ENCODE measurements around the gene CCNDBP1. TPM values are rescaled to one million over a fixed set of nuclear protein-coding genes. Genes with fewer than 3 reads are reported as not detected.
A peak's percentile ranks its signal among the peaks of the same experiment; 100 is the strongest.

Gene CCNDBP1
- total RNA-seq, 1 donor from 2014 or later, result 71.0 TPM

- Histone ChIP-seq H3K9me3 (no peaks in the 10 kb centered on the region), H3K27ac (no peak overlapping the region), H3K4me1 (no peaks in the 10 kb centered on the region), H3K4me3 (no peak overlapping the region), H3K36me3 (no peaks in the 10 kb centered on the region), H3K27me3 (ENCODE audit: low read depth) (no peaks in the 10 kb centered on the region)
- DNase-seq (no peak), ATAC-seq (no peak)
- TF ChIP-seq CTCF (IDR thresholded peaks at IDR 0.05), result no peak
- intact Hi-C loops (cut with DNase I), result loop anchor here (10.0 kb wide), 1 partner anchor 58 kb away; no protein-coding TSS in a partner anchor
These were observed 41.5 kb downstream of the CCNDBP1 start for GRCh38 chr15:43226436-43227305.

- Histone ChIP-seq H3K27ac (no peak overlapping the region), H3K36me3 (no peaks in the 10 kb centered on the region), H3K4me1 (no peaks in the 10 kb centered on the region), H3K4me3 (no peak overlapping the region), H3K9me3 (no peaks in the 10 kb centered on the region), H3K27me3 (ENCODE audit: low read depth) (no peaks in the 10 kb centered on the region)
- DNase-seq (no peak), ATAC-seq (no peak)
- intact Hi-C loops (cut with DNase I), result loop anchor here (10.0 kb wide), 1 partner anchor 55 kb away; no protein-coding TSS in a partner anchor
- TF ChIP-seq CTCF (IDR thresholded peaks at IDR 0.05), result no peak
These were observed 44.8 kb downstream of the CCNDBP1 start for GRCh38 chr15:43229977-43230376.

GRCh38 chr15:43230640-43231115, 45.5 kb downstream of the CCNDBP1 start:
- ATAC-seq, result peak in 1 of 2 donors; percentile 38
- no peak for DNase-seq
- Histone ChIP-seq H3K27me3 (ENCODE audit: low read depth) (no peaks in the 10 kb centered on the region), H3K4me1 (no peaks in the 10 kb centered on the region), H3K36me3 (no peaks in the 10 kb centered on the region), H3K4me3 (no peak overlapping the region), H3K27ac (peak overlapping the region; percentile 53), H3K9me3 (no peaks in the 10 kb centered on the region)
- TF ChIP-seq CTCF (IDR thresholded peaks at IDR 0.05), result no peak
- intact Hi-C loops (cut with DNase I), result no loop called here

GRCh38 chr15:43232289-43232874, 47.2 kb downstream of the CCNDBP1 start:
- Histone ChIP-seq H3K4me1 (no peaks in the 10 kb centered on the region), H3K4me3 (no peak overlapping the region), H3K27ac (no peak overlapping the region), H3K27me3 (ENCODE audit: low read depth) (no peaks in the 10 kb centered on the region), H3K9me3 (no peaks in the 10 kb centered on the region), H3K36me3 (no peaks in the 10 kb centered on the region)
- TF ChIP-seq CTCF (IDR thresholded peaks at IDR 0.05), result no peak
- intact Hi-C loops (cut with DNase I), result no loop called here
- no peak for ATAC-seq
- DNase-seq, result no peak

- H3K27me3 ChIP-seq (ENCODE audit: low read depth), result no peaks in the 10 kb centered on the region
- no peaks in the 10 kb centered on the region for H3K9me3 ChIP-seq
- no peaks in the 10 kb centered on the region for H3K4me1 ChIP-seq
- H3K27ac ChIP-seq, result no peak overlapping the region
- no peaks in the 10 kb centered on the region for H3K36me3 ChIP-seq
- ATAC-seq (no peak), DNase-seq (no peak)
- no peak overlapping the region for H3K4me3 ChIP-seq
- TF ChIP-seq CTCF (IDR thresholded peaks at IDR 0.05), result no peak
- intact Hi-C loops (cut with DNase I), result no loop called here
These were observed 50.3 kb downstream of the CCNDBP1 start for GRCh38 chr15:43235536-43235935.
